Liver (tissue), 9 donors: ENCODE results near the gene SNX3. TPM values are rescaled to one million over a fixed set of nuclear protein-coding genes. Genes with fewer than 3 reads are reported as not detected.
A peak's percentile ranks its signal among the peaks of the same experiment; 100 is the strongest.

Source experiments
- DNase-seq: peaks from one replicate; pipeline ENCODE4 v3.0.0-alpha.2; 2017; ENCODE audit warnings: low spot score
- H3K27ac ChIP-seq, 2 donors: one replicate each; pipeline ENCODE4 v1.7.0; 2013; ENCODE audit warnings: inconsistent platforms in 2 of 2, low read length in 2 of 2, control low read depth in 1 of 2, low read depth in 1 of 2, mild to moderate bottlenecking in 1 of 2
- H3K27me3 ChIP-seq, 4 donors: one replicate each; pipeline versions ENCODE4 v1.6.1 to v1.7.0; 2013; ENCODE audit warnings: low read length in 3 of 4, inconsistent platforms in 1 of 4, mild to moderate bottlenecking in 1 of 4, moderate library complexity in 1 of 4; ENCODE audit not compliant: control insufficient read depth in 4 of 4, insufficient read depth in 4 of 4
- H3K36me3 ChIP-seq, 4 donors: one replicate each; pipeline versions ENCODE4 v1.6.1 to v1.7.0; 2013; ENCODE audit warnings: low read length in 3 of 4, mild to moderate bottlenecking in 3 of 4, low read depth in 1 of 4, moderate library complexity in 1 of 4; ENCODE audit not compliant: control insufficient read depth in 4 of 4, insufficient read depth in 3 of 4
- H3K4me1 ChIP-seq, 4 donors: one replicate each; pipeline versions ENCODE4 v1.6.1 to v1.7.0; 2013; ENCODE audit warnings: low read length in 3 of 4, mild to moderate bottlenecking in 3 of 4, moderate library complexity in 1 of 4; ENCODE audit not compliant: control insufficient read depth in 4 of 4, insufficient read depth in 4 of 4
- H3K4me3 ChIP-seq, 3 donors: one replicate each; pipeline versions ENCODE4 v1.6.1 to v1.7.0; 2013; ENCODE audit warnings: low read length in 3 of 3, control low read depth in 1 of 3, low read depth in 1 of 3, mild to moderate bottlenecking in 1 of 3
- H3K9ac ChIP-seq, 2 donors: one replicate each; pipeline ENCODE4 v1.7.0; 2013; ENCODE audit warnings: low read length in 2 of 2, mild to moderate bottlenecking in 2 of 2, moderate library complexity in 2 of 2, control low read depth in 1 of 2, low read depth in 1 of 2
- H3K9me3 ChIP-seq, 4 donors: one replicate each; pipeline versions ENCODE4 v1.6.1 to v1.7.0; 2013; ENCODE audit warnings: low read length in 3 of 4; ENCODE audit not compliant: control insufficient read depth in 4 of 4
- ATF3 ChIP-seq: IDR thresholded peaks from 2 replicates; pipeline ENCODE4 v1.6.1; 2016; ENCODE audit warnings: antibody characterized with exemption
- CTCF ChIP-seq: fragments of 150-350 bp; IDR thresholded peaks from 2 replicates; pipeline ENCODE4 v1.5.1; 2017; ENCODE audit warnings: improper control_type of control experiment, low read depth, low read length; ENCODE audit not compliant: missing input control
- EGR1 ChIP-seq, 2 donors: IDR thresholded peaks; 2 replicates each; pipeline ENCODE4 v1.6.1; 2016 to 2018; ENCODE audit warnings: antibody characterized with exemption in 2 of 2, low read depth in 2 of 2
- FOXA1 ChIP-seq: IDR thresholded peaks from 2 replicates; pipeline ENCODE4 v1.6.1; 2016; ENCODE audit warnings: antibody characterized with exemption
- FOXA2 ChIP-seq: IDR thresholded peaks from 2 replicates; pipeline ENCODE4 v1.6.1; 2016; ENCODE audit warnings: antibody characterized with exemption
- GABPA ChIP-seq, 2 donors: IDR thresholded peaks in 1 of 2; conservative IDR thresholded peaks in 1 of 2; 2 replicates each; pipeline ENCODE4 v1.6.1; 2016; ENCODE audit warnings: antibody characterized with exemption in 2 of 2, mild to moderate bottlenecking in 1 of 2, moderate library complexity in 1 of 2
- HNF4A ChIP-seq, 2 donors: conservative IDR thresholded peaks; 2 replicates each; pipeline ENCODE4 v1.6.1; 2016; ENCODE audit warnings: antibody characterized with exemption in 2 of 2, mild to moderate bottlenecking in 2 of 2
- HNF4G ChIP-seq: IDR thresholded peaks from 2 replicates; pipeline ENCODE4 v1.6.1; 2016; ENCODE audit warnings: antibody characterized with exemption
- JUND ChIP-seq, 2 donors: IDR thresholded peaks; 2 replicates each; pipeline ENCODE4 v1.6.1; 2016; ENCODE audit warnings: antibody characterized with exemption in 2 of 2
- MAX ChIP-seq: IDR thresholded peaks from 2 replicates; pipeline ENCODE4 v1.6.1; 2016; ENCODE audit warnings: antibody characterized with exemption
- RAD21 ChIP-seq, 2 donors: IDR thresholded peaks; 2 replicates each; pipeline ENCODE4 v1.6.1; 2016; ENCODE audit warnings: antibody characterized with exemption in 2 of 2, mild to moderate bottlenecking in 2 of 2
- REST ChIP-seq: IDR thresholded peaks from 2 replicates; pipeline ENCODE4 v1.6.1; 2016; ENCODE audit warnings: antibody characterized with exemption, mild to moderate bottlenecking
- RXRA ChIP-seq, 2 donors: IDR thresholded peaks; 2 replicates each; pipeline ENCODE4 v1.6.1; 2017 to 2018; ENCODE audit warnings: antibody characterized with exemption in 2 of 2, mild to moderate bottlenecking in 1 of 2
- SP1 ChIP-seq: IDR thresholded peaks from 2 replicates; pipeline ENCODE4 v1.6.1; 2018; ENCODE audit warnings: antibody characterized with exemption, mild to moderate bottlenecking
- TAF1 ChIP-seq: conservative IDR thresholded peaks from 2 replicates; pipeline ENCODE4 v1.6.1; 2016; ENCODE audit warnings: antibody characterized with exemption, mild to moderate bottlenecking
- YY1 ChIP-seq: IDR thresholded peaks from 2 replicates; pipeline ENCODE4 v1.6.1; 2016; ENCODE audit warnings: antibody characterized with exemption, mild to moderate bottlenecking
- ZBTB33 ChIP-seq: IDR thresholded peaks from 2 replicates; pipeline ENCODE4 v1.6.1; 2016; ENCODE audit warnings: antibody characterized with exemption
- WGBS: extraction: QIAGEN DNeasy Blood & Tissue Kit; methylation state at CpG from one replicate; pipeline ENCODE4 v1.1.7; 2013; 5-methylcytosine and 5-hydroxymethylcytosine counted together
- polyA plus RNA-seq, 2 donors: library from polyadenylated mRNA; stranded (reverse) in 1 of 2; unstranded in 1 of 2; fragments of 200-250 nt in 1 of 2; fragments of >200 nt in 1 of 2; fragmentation: Nextera tagmentation in 1 of 2; extraction: Ambion mirVana in 1 of 2; gene quantifications; one replicate each; pipeline versions ENCODE4 v1.2.1 to v1.2.3, GENCODE V29; 2013 to 2015
- total RNA-seq, 2 donors: library from RNA; depleted of rRNA; stranded (reverse); fragments of >200 nt; gene quantifications; one replicate each; pipeline ENCODE4 v1.2.3, GENCODE V29; 2014
- donor health status: healthy.
- donor health status: healthy.
- donor health status: healthy.
- donor health status: healthy.
- donor health status: healthy.

SNX3 gene
- total and polyA plus RNA-seq, 4 donors, result 67.9 to 161 (median 111) TPM

- H3K4me1 ChIP-seq, result peaks cover 14 to 52% (median 31%) of the 10 kb centered on the region in 4 donors
- no peak for DNase-seq
- H3K27me3 ChIP-seq, result peaks cover 0 to 33% (median 26%) of the 10 kb centered on the region in 4 donors
- no peak for TF ChIP-seq EGR1 (IDR thresholded peaks at IDR 0.05; ENCODE audit: low read depth in 2 of 2)
- no peak for TF ChIP-seq CTCF
- TF ChIP-seq ZBTB33, result no peak
- no peak for TF ChIP-seq SP1
- no peak for TF ChIP-seq FOXA1
- TF ChIP-seq MAX, result no peak
- no peak for TF ChIP-seq YY1
- no peak for TF ChIP-seq JUND (IDR thresholded peaks at IDR 0.05)
- no peak for TF ChIP-seq ATF3
- no peak for TF ChIP-seq GABPA (IDR thresholded peaks at IDR 0.05 in 1 of 2, conservative IDR thresholded peaks at IDR 0.05 in 1 of 2)
- TF ChIP-seq HNF4G, result no peak
- no peak for TF ChIP-seq HNF4A (conservative IDR thresholded peaks at IDR 0.05)
- no peak for TF ChIP-seq TAF1
- no peak for TF ChIP-seq RAD21 (IDR thresholded peaks at IDR 0.05)
- TF ChIP-seq REST, result no peak
- TF ChIP-seq FOXA2, result no peak
- no peak for TF ChIP-seq RXRA (IDR thresholded peaks at IDR 0.05)
- no peak overlapping the region for H3K9ac ChIP-seq
- H3K36me3 ChIP-seq, result no peaks in the 10 kb centered on the region
- peak overlapping the region in 1 of 3 donors; percentile 34 for H3K4me3 ChIP-seq
- H3K27ac ChIP-seq, result no peak overlapping the region
- WGBS, result 10% methylated on average over 55 of the region's 55 CpGs
- H3K9me3 ChIP-seq, result peaks cover 0 to 9% (median 0%) of the 10 kb centered on the region in 4 donors
These were observed 91.1 kb downstream of the SNX3 start for GRCh38 chr6:108169464-108170331.
